HG03045 (cell line): ENCODE measurements around the gene SCLY.
"Not testable (repeated sequence)": the region's sequence is repeated elsewhere in the genome, so short reads cannot be mapped to it uniquely, and the experiment has no call there.

Source experiments
- ATAC-seq: cut with Tn5 transposase; IDR thresholded peaks from one replicate; pipeline ENCODE4 v1.9.1; 2021; ENCODE audit warnings: mild to moderate bottlenecking, moderate library complexity; ENCODE audit not compliant: unreplicated experiment

The SCLY gene

DNA sequence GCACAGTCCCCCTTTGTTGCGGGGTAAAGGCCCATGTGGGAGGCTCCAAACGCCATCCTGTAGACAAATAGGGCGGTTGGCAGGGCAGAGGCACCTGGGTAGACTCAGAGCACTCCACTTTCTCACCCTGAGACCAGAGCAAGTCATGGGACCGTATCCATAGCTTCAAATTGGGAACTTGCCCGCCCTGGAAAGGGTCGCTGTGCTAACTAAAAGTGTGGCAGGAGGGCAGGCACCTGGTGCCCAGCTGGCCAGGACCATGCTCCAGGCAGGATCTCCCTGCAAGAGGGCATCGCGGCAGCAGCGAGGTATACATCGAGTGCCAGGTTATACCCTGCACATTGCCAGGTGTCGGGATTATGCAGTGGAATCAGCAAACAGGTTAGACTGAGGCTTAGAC lies 20.8 kb upstream of the SCLY start:
- no peak for ATAC-seq

DNA sequence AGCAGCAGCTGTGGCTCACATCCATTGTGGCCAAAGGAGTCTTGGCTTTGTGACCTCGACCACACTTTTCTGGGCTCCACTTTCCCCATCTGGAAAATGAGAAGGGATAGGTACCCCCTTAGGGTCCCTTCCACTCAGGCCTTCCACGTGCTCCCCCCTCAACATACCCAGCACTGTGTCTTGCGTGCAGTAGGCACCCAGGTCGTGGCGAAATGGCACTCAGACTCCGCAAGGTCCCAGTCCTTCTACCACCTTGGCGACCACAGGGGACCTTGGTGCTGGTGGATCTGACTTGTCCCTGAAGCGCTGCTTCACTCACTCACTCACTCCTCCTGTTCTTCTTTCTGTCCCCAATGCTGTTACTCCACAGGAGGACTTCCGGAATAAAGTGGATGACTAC lies 19.9 kb upstream of the SCLY start:
- no peak for ATAC-seq

DNA sequence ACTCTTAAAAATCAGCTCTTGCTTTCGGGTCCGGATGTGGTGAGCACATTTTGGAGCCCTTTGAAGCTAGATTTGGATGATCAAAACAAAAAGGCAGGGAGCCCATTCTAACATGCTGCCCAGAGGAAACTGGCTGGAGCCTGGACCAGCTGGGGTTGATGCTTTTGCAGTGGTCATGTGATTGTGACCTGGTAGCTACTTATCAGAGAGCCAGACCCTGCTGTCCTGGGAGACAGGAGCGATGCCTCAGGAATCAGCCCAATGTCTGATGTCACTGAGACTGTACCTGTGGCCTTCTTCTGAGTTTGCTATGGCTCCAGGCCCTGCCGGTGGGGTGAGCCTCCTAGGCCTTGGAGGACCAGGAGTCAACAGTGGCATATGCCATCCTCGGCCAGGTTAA lies 18.7 kb upstream of the SCLY start:
- ATAC-seq: no peak

DNA sequence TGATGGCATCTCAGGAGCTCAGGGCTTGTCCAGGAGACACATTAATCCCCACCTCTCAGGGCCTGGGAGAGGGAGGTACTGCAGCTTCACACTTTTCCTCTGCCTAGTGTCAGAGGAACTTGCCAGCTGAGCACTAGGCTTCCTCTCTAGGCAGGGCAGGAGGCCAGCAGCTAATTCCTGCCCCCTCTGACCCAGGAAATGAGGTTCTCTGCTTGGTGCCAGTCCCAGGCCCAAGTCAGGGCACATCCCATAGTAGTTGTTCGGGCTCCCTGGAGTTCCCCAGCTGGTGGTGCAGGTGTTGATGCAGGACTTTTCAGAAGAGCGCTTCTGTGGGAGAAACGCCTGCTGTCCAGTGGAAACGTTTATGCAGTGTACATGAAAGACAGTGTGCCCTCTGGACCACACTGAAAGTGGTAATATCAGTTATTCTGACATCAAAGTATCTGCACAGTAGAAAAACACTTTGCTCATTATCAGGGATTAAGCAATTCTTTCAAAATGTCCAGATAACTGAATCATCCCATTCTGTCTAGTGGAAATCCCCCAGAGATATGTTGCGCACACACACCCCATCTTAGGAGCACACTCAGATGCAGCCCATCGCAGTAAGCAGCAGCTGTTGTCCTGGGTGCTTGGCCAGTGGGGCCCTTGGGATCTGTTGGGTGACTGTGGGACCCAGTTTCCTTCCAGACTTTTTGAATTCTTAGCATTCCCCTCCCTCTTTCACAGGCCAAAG lies 17.8 kb upstream of the SCLY start:
- ATAC-seq: no peak

DNA sequence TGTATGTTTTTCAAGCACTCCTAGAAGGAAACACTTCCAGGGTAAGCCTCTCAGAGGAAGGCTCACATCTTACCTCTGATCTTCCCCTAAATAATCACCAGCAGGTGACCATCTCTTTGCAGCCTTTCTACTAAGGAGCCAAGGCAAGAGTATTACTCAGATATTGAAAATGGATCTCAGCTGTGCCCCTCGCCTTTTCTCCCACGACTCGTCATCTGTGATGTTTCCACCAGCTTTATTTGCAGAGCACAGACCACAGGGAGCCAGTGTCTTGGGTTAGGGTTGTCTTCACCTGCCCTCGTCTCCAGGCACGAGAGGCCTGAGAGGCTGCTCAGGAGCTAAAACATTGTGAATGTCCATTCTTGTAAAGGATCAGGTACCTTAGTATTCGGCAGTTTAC lies 16.9 kb upstream of the SCLY start:
- no peak for ATAC-seq

DNA sequence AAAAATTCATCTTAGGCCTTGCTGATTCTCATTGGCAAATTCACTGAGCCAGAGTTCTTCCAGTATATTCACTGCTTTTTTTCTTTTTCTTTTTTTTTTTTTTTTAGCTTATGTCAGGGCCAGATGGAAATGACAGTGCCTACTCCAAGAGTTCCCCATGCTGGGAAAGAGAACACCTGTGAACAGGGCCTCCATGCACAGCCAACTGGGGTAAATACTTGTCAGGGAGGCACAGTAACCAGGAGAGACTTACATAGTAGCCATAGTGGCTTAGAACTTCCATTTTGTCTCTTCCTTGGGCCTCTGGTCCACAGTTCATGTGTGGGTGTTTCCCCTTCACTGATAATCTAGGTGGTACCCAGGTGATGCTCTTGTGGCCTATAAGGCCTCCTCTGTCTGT lies 15.2 kb upstream of the SCLY start:
- ATAC-seq: no peak

DNA sequence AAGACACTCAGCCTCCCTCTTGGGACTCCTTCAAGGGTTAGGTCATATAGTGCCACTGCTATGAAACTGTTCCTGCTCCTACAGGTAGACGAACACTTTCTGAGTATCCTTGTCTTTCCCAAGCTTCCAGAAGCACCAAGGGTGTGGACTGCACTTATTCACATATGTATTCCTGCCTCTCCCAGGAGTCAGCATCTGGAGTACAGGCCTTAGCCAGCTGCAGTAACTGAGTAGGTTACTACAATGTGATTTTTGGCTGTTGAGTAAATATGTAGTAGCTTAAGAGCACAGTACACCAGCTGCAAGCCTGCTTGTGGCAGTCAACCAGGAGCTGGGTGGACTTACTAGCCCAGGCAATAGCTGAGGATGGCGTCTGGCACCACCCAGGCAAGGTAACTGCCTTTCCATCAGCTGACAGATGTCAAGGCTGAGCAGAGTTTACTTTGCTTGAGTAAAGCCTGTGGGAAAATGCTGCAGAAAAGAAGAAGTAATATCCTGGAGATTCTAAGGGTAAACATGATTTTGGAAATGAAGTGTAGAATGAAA lies 14.0 kb upstream of the SCLY start:
- no peak for ATAC-seq

DNA sequence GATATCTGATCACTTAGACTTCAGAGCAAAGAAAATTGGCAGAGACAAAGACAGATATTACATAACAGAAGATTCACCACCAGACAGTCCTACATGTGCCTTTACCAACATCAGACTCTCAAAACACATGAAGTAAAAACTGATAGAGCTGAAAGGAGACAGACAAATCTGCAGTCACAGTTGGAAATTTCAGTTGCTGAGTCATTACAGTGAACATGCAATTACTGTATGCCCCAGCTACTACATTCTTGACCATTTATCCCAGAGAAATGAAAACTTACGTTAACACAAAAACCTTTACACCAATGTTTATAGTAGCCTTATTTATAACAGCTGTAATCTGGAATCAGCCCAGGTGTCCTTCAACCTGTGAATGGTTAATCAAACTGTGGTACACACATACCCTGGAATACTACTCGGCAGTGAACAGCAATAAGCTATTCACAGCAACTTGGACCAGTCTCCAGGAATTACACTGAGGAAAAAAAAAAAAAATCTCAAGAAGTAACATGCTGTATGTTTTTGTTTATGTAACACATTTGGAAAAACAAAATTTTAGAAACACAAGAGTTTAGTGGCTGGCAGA lies 7.5 kb upstream of the SCLY start:
- ATAC-seq: no peak

DNA sequence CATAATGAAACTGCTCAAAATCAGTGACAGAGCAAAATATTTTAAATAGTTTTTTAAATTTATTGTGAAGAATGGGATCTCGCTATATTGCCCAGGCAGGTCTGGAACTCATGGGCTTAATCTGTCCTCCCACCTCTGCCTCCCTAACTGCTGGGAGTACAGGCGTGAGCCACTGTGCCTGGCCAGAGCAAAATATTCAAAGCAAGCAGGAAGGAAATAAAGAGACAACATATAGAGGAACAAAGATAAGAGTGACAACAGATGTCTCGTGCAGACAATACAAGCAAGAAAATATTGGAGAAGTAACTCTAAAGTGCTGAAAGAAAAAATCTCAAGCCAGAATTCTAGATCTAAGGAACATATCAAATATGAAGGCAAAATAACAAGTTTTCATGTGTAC lies 5.0 kb upstream of the SCLY start:
- ATAC-seq: no peak

DNA sequence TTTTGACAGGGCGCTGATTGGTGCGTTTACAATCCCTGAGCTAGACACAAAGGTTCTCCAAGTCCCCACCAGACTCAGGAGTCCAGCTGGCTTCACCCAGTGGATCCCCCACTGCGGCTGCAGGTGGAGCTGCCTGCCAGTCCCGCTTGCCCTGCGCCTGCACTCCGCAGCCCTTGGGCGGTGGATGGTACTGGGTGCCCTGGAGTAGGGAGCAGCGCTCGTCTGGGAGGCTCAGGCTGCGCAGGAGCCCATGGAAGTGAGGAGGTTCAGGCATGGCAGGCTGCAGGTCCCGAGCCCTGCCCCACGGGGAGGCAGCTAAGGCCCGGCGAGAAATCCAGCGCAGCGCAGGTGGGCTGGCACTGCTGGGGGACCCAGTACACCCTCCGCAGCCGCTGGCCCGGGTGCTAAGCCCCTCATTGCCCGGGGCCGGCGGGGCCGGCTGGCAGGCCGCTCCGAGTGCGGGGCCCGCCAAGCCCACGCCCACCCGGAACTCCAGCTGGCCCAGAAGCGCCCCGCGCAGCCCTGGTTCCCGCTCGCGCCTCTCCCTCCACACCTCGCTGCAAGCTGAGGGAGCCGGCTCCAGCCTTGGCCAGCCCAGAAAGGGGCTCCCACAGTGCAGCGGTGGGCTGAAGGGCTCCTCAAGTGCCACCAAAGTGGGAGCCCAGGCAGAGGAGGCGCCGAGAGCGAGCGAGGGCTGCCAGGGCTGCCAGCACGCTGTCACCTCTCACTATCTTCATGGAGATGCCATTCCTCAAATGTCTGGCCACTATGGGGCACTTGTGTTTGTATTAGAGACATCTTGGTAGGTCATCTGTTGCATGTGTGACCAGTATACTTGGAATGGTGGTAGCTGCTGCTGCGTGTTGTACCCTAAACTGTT lies 2.9 kb upstream of the SCLY start:
- not testable (repeated sequence) for ATAC-seq

DNA sequence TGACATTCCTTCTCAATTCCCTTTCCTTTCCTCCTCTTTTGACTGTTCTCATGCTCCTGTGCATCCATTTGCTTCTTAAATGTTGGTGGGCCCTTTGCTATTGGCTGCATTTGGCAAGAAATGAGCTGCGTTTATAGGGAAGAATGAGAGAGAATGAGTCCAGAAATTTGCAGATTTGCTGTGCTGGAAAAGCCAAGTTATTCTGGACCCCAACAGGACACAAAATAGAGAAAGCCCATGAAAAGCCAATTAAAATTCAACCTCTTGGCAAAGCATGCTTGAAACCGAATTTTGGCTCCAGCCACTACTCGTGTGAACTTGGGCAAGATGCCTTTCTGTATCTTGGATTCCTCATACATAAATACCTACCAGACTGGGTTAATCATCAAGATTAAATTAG lies 1.3 kb upstream of the SCLY start:
- ATAC-seq: no peak

DNA sequence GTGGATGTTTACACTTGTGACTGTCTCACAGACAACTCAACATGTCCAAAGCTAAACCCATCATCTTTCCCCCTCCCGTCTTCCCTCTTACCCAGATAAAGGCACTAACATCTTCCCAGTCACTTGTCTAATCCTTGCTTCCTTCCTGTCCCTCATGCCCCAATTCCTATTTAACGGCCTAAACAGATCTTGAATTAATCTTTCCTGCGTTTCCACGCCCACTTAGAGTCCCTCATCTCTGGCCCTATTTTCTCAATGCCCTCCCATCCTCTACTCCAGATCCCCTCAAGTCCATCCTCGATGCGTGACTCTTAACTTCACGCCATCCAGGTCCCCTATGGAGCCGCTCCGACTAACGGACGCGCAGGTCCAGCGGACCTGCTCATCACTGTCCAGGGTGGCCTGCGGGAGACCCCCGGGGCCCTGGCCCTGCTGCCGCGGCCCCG lies 682 bp upstream of the SCLY start:
- no peak for ATAC-seq

DNA sequence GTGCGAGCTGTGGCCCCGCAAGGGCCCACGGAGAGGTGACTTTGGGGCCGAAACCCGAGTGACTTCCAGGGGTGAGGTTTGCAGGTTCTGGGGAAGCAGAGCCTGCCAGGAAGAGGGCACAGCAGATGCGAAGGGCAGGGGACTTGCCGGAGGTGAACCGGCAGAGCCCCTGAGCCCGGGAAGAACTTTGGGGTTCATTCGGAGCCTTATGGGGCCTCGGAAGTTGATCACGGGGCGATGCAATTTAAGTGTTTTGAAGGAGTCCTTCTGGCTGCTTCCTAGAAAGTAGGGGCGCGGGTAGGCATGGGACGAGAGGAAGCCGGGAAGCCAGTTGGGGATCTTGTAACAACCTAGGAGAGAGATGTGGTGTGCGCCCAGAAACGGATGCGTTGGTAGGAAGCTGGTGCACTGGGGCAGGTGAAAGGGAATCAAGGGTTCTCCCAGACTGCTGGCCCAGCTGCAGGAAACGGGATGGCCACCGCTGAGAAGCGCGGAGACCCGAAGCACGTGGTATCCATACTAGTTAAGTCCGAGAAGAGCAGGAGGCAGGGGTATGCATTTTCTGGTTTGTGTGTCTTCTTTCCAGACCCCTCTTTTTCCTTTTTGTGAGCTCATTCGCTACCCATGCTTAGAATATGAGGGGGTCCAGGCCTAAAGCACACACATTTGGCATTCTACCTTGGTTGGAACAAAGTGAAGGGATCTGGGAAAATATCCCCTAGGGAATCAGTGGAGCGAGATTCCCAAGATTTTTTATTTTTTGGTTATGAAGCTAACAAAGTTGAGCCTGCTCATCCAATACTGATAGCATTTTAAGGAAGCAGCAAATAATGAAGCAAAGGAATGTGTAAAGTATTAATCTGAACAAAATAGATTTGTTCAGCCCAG lies 758 bp downstream of the SCLY start:
- ATAC-seq: peak; percentile 9

DNA sequence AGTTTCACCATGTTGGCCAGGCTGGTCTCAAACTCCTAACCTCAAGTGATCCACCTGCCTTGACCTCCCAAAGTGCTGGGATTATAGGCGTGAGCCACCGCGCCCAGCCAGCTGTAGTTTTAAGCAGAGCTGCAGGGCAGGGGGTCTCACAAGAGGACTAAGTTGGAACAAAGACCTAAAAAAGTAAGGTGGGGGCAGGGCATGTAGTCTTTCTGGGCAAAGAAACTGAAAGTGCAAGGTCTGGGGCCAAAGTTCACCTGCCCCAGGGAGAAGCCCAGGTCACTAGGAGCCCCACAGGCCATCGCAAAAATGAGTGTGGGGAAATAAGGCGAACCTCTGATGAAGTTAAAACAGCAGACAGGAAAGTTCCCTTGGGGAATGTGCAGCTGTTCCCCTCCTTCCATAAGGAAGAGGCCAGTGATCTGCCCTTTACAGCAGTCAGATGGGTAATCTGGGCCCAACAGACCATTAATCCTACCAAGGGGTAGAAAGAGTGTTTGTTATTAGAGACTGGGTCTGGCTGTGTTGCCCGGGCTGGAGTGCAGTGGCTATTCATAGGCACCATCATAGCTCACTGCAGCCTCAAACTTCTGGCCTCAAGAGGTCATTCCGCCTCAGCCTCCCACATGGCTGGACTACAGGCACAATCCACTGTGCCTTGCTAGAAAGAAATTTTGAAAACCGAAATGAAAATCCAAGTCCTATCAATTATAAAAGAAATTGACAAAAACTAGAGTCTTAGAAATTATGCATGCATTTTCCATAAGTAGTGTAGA lies 2.8 kb downstream of the SCLY start:
- no peak for ATAC-seq

DNA sequence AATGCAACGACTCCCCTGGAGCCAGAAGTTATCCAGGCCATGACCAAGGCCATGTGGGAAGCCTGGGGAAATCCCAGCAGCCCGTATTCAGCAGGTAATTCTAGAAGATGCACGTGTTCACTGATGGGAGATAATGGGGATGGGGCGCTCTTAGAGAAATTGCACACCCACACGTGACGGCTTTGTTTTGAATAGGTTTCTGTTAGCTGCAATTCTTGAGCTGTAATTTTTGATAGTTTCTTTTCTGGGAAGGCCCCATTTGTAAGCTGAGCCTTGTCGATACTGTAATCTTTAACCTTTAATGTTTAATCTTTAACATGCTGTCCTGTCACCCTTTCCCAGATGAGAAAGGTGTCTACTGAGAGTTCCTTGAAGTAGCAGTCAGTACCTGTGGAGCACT lies 3.6 kb downstream of the SCLY start:
- ATAC-seq: no peak

DNA sequence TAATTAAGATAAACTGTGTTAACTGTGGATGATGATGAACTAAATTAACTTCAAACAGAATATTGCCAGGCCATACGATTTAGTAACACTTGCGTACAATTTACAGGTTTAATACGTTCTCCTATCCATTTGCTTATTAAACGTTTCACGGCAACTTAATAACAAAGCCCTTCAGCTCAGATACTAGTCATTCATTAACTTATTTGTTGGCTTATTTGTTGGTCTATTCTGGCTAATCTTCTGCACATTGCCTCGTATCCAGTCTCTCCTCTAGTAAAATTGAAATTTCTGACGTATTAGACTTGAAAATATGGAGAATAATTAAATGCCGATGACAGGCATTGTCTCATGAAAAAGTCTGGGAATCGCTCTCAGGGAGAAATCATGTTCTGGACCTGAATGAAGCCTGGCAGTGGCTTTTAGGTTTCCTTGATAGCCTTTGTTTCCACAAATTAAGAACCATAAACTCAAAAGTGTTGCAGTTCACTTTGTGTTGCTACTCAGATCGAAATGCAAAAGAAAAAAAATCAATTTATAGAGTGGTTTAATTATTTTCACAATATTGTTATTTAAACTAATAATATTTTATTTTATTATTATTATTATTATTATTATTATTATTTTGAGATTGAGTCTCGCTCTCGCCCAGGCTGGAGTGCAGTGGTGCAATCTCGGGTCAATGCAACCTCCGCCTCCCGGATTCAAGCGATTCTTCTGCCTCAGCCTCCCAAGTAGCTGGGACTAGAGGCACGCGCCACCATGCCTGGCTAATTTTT lies 4.5 kb downstream of the SCLY start:
- no peak for ATAC-seq

DNA sequence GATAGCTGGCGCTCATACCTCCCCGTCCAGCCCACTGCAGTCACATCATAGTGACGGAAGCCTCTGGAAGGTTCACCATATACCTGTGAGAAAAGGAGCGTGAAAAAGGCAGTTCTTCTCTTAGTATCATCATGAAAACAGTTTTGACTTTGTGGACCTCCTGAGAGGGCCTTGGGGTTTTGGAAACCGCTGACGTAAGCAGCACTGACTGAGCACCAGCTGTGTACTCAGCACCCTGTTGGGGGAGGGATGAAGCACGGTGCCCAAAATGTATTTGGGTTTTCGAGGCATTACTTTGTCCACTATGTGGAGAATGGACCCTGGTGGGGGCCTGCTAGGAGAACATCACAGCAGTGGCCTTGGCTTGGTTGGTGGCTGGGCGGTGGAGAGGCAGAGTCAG lies 5.4 kb downstream of the SCLY start:
- ATAC-seq: no peak

DNA sequence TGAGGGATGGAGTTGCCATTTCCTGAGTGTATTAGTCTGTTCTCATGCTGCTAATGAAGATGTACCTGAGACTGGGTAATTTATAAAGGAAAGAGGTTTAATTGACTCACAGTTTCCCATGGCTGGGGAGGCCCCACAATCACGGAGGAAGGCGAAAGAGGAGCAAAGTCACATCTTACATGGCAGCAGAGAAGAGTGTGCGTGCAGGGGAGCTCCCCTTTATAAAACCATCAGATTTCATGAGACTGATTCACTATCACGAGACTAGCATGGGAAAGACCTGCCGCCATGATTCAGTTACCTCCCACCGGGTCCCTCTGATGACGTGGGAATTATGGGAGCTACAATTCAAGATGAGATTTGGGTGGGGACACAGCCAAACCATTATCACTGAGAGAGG lies 5.9 kb downstream of the SCLY start:
- not testable (repeated sequence) for ATAC-seq

DNA sequence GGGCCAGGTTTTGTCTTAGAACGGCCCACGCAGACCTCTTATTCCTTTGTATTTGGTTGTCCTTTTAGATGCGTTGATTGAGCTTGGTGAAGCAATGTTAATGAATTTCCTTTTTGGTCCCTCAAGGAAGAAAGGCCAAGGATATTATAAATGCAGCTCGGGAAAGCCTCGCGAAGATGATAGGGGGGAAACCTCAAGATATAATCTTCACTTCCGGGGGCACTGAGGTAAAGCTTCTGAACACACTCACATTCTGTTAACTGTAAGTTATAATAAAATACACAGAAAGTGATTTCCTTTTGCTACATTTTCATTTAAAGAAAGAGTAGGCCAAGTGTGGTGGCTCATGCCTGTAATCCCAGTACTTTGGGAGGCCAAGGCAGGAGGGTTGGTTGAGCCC lies 7.1 kb downstream of the SCLY start:
- no peak for ATAC-seq
